ENCODE measurements around the gene B4GAT1. TPM values are rescaled to one million over a fixed set of nuclear protein-coding genes. Genes with fewer than 3 reads are reported as not detected.
A peak's percentile ranks its signal among the peaks of the same experiment; 100 is the strongest.

The B4GAT1 gene
- total and polyA plus RNA-seq, 9 of the 15 experiments (the other 6 are each of a cell fraction or from before 2014, with no cell fraction given) = 0.86 to 9.5 (median 3.8) TPM

- intact Hi-C loops (cut with micrococcal nuclease) = no loop called here
- ATAC-seq = peak; percentile 83
- in situ Hi-C loops (cut with MboI) = no loop called here
- Histone ChIP-seq H3K4me1 (replicated peaks in 1 of 2; ENCODE audit: control insufficient read depth in 2 of 2, insufficient read depth in 2 of 2, low read length in 2 of 2) (peaks cover 0 to 38% of the 10 kb centered on the region in 2 experiments; a peak in 4 of 5 replicates), H3K4me3 (no peak overlapping the region), H3K36me3 (ENCODE audit: control insufficient read depth, insufficient read depth, low read length) (peaks cover 66% of the 10 kb centered on the region), H3K9ac (ENCODE audit: insufficient read depth in 1 of 2, low read depth in 2 of 2, low read length in 2 of 2) (0 out of 4 replicates have a peak overlapping the region, but pooled peaks of 1 of the 2 experiments have one; percentile 31), H3K9me3 (replicated peaks; ENCODE audit: control insufficient read depth, insufficient read depth, low read depth, low read length) (no peaks in the 10 kb centered on the region), H2AFZ (ENCODE audit: low read depth, low read length) (no peak overlapping the region), H3K27ac (ENCODE audit: extremely low read depth, low read depth, low read length) (no peak overlapping the region), H3K4me2 (ENCODE audit: insufficient read depth, low read length) (no peak overlapping the region), H4K20me1 (replicated peaks; ENCODE audit: control insufficient read depth, insufficient read depth, low read length) (peaks cover 23% of the 10 kb centered on the region), H3K9me1 (ENCODE audit: control insufficient read depth, insufficient read depth, low read length) (peaks cover 3% of the 10 kb centered on the region), H3K79me2 (ENCODE audit: control insufficient read depth, insufficient read depth, low read length) (peaks cover 20% of the 10 kb centered on the region), H3K27me3 (ENCODE audit: control insufficient read depth in 2 of 2, insufficient read depth in 2 of 2, low read length in 2 of 2) (no peaks in the 10 kb centered on the region)
- peak; percentile 85 to 89 (median 86) for DNase-seq (ENCODE audit: extremely low read depth in 1 of 4, low spot score in 3 of 4)
- 63% methylated on average over 12 of the region's 15 CpGs for WGBS (ENCODE audit: insufficient coverage, low coverage, missing lambda C conversion rate)
- CTCF ChIA-PET (ENCODE audit: low intra/inter-chr PET ratio) = no interaction called here
- no TSS peak for BruUV-seq (replicated peaks)
- POLR2A ChIA-PET = interaction anchor here (0.6 to 3.3 kb wide), 10 partner anchors 8 to 696 kb away, joined by 3 to 16 read pairs (median 5); partner anchors contain the start of genes BRMS1 and SLC29A2
- peak; percentile 88 for FAIRE-seq
- TF ChIP-seq ZBTB34 (CRISPR knock-in tag; IDR thresholded peaks at IDR 0.05) (no peak), ZNF282 (CRISPR knock-in tag; IDR thresholded peaks at IDR 0.05) (no peak), YY1 (IDR thresholded peaks at IDR 0.05; ENCODE audit: borderline replicate concordance in 1 of 3, control insufficient read depth in 1 of 3, extremely low read depth in 1 of 3, insufficient read depth in 3 of 3, insufficient read length in 1 of 3, insufficient replicate concordance in 2 of 3, low read depth in 1 of 3, low read length in 2 of 3) (peak in 1 of 3 experiments; percentile 53), SRSF9 (IDR thresholded peaks at IDR 0.05; ENCODE audit: borderline replicate concordance, low read depth, low read length) (no peak), RCOR1 (IDR thresholded peaks at IDR 0.05; ENCODE audit: borderline replicate concordance in 1 of 2, low read depth in 2 of 2, low read length in 2 of 2) (peak in 1 of 2 experiments; percentile 34; a peak in 1 of 4 replicates), TSHZ1 (CRISPR knock-in tag; IDR thresholded peaks at IDR 0.05) (no peak), ZNF449 (CRISPR knock-in tag; IDR thresholded peaks at IDR 0.05) (no peak), ZBTB1 (CRISPR knock-in tag; IDR thresholded peaks at IDR 0.05; ENCODE audit: borderline replicate concordance, low read depth) (no peak), PHB (CRISPR knock-in tag; IDR thresholded peaks at IDR 0.05) (no peak)
Observed at GRCh38 chr11:66363805-66364535, 16.5 kb upstream of the B4GAT1 start.
